IPS-11a (cell line): ENCODE data around the gene UBAC2.

Experiments
- H3K4me3 ChIP-seq: one replicate; pipeline ENCODE4 v1.5.1; 2013; ENCODE audit warnings: low read depth, low read length, control low read depth

UBAC2 gene

GRCh38 chr13:99266827-99267226, 66.2 kb downstream of the UBAC2 start:
- no peak overlapping the region for H3K4me3 ChIP-seq

- no peak overlapping the region for H3K4me3 ChIP-seq
These were observed 67.3 kb downstream of the UBAC2 start for GRCh38 chr13:99267927-99268326.

DNA sequence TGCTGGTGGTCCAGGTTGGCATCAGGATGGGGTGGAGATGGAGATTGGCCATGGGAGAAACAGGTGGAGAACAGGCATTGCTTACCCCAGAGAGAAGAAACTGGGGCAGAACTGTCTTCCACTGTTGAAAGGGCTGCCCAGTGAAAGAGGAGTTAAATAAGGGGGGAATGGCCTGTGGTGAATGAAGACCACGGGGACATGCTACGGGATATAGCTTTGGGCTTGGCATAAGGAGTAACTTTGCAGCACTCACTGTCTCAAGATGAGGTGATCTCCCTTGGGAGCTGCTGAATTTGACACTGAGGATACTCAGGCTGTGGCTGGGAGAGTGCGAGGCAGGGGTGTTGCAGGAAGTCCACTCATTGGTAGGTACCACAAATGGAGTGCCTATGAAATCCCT, 68.2 kb downstream of the UBAC2 start:
- H3K4me3 ChIP-seq = no peak overlapping the region

DNA sequence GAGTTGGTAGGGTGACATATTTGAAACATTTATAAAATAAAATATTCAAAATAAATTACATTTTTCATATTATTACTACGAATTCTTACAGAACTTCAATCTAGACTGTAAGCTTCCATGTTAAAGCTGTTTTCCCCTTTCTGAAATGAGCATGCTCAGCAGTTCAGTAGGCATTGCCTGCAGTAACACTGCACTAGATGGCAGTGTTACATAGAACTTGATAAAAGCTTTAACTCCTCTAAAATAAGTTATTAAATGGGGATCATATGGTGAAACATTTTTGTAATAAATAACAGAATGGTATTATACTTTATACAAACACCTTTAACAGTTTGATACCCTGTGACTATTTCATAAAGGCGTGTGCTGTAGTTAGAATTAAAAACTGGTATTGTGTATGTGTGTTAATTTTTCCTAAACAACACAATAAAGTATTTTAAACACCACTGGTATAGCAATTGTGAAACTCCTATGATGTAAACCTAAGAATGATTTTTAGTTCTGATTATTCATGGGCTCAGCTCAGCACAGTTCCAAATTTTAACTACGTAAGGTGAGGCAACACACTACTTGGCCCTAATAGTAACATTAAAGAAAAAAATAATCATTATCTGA, 69.1 kb downstream of the UBAC2 start:
- H3K4me3 ChIP-seq = no peak overlapping the region

- no peak overlapping the region for H3K4me3 ChIP-seq
These were observed 69.9 kb downstream of the UBAC2 start for GRCh38 chr13:99270518-99270917.

DNA sequence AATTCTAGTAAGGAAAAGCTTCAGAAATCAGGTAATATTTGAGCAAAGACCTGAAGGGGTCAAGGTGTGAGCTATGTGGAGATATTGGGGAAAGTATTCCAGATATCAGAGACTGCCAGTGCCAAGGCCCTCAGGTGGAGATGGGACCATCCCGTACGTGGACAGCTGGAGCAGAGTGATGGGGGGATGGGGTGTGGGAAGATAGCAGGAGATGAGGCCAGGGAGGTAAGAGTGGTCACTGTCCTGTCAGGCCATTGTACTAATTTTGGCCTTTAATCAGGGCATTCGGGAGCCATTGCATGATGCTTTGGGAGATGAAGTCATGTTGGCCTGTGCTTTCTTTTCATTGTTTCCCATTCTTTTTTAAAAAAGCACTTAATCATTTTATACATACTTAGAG, 70.6 kb downstream of the UBAC2 start:
- no peak overlapping the region for H3K4me3 ChIP-seq

- no peak overlapping the region for H3K4me3 ChIP-seq
These were observed 71.8 kb downstream of the UBAC2 start for GRCh38 chr13:99272481-99272880.

DNA sequence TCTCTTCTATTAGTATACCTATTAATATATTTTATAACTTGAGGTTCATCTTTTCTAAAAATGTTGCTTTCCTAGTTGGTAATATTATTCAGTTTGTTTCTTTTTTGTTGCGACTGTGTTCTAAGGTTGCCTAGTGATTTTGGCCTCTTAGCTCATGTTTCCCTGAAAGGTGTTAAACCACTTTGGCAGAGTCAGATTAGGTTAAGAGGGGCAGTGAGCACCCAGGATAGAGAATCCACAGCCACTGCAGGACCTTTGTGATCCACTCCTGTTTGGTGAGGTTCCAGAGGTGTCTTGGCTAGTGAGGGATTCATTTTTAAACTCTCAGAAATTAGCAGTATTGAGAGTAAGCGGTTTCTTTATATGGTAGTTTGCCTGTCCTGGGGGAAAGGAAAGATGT, 72.5 kb downstream of the UBAC2 start:
- H3K4me3 ChIP-seq = no peak overlapping the region

DNA sequence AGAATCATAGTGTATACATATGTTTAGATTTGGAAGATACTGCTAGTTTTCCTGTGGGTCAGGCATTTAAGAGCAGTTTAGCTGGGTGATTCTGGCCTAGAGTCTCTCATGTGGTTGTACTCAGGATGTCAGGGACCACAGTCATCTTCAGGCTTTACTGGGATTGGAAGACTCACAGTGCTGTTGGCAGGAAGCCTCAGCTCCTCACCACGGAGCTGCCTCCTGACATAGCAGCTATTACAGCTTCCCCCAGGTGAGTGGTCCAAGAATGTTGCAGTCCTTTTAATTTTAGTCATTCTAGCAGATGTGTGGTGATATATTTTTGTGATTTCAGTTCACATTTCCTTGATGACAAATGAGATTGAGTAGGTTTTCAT, 74.4 kb downstream of the UBAC2 start:
- no peak overlapping the region for H3K4me3 ChIP-seq

- no peak overlapping the region for H3K4me3 ChIP-seq
These were observed 76.1 kb downstream of the UBAC2 start for GRCh38 chr13:99276706-99277105.

GRCh38 chr13:99277629-99278028, 77.0 kb downstream of the UBAC2 start:
- H3K4me3 ChIP-seq = no peak overlapping the region

DNA sequence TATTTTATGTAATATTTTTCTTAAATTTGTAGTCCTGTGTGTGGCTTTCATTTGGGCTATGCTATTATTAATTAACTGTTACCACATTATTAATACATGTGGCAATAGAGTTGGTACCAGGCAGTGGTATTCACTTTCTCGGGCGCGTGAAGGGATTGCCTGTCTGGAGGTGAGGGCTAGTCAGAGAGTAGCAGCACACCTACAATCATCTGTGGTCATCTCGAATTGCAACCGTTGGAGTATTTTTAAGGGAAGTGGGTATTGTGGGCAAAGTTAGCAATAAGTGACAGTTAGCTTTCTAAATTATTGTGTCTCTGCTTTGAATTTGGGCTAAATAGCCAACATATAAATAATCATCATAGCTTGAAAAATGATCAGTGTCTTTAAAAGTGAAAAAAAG, 77.5 kb downstream of the UBAC2 start:
- H3K4me3 ChIP-seq = no peak overlapping the region

DNA sequence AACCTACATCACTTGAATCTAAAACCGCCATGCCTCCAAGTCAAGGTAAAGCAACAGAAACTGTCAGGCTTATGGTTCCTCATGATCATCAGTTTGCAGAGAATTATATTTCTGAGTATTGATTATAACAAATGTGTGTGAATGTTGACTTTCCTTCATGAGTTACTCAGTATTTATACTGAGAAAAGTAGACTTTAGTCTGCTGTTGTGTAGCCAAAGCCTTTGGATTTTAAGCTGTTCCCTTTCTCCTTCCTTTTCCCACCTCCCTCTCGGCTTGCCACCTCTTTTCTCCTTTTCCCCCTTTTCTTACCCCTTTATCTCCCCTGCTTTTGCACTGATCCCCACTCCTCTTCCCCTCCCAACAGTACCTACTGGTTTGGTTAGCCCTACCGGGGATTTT, 78.2 kb downstream of the UBAC2 start:
- H3K4me3 ChIP-seq = no peak overlapping the region

- H3K4me3 ChIP-seq = no peak overlapping the region
These were observed 79.0 kb downstream of the UBAC2 start for GRCh38 chr13:99279637-99280036.

GRCh38 chr13:99280166-99280565, 79.5 kb downstream of the UBAC2 start:
- H3K4me3 ChIP-seq = no peak overlapping the region

DNA sequence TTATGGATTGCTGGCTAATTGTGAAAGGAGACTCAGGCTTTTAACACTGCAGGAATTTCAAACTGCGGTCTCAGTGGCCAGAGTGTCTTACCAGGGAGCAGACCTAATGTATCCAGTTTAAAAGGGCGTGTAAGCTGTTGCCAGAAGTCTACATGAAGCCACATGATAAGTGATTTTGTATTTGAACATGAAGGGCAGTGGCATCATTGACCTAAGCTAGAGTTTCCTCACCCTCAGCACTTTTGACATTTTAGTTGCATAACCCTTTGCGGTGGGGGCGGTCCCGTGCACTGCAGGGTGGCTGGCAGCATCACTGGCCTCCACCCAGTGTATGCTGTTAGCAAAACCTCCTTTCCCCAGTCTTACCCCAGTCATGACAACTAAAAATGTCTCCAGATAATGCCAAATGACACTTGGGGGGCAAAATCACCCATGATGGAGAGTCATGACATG, 81.2 kb downstream of the UBAC2 start:
- H3K4me3 ChIP-seq = no peak overlapping the region

DNA sequence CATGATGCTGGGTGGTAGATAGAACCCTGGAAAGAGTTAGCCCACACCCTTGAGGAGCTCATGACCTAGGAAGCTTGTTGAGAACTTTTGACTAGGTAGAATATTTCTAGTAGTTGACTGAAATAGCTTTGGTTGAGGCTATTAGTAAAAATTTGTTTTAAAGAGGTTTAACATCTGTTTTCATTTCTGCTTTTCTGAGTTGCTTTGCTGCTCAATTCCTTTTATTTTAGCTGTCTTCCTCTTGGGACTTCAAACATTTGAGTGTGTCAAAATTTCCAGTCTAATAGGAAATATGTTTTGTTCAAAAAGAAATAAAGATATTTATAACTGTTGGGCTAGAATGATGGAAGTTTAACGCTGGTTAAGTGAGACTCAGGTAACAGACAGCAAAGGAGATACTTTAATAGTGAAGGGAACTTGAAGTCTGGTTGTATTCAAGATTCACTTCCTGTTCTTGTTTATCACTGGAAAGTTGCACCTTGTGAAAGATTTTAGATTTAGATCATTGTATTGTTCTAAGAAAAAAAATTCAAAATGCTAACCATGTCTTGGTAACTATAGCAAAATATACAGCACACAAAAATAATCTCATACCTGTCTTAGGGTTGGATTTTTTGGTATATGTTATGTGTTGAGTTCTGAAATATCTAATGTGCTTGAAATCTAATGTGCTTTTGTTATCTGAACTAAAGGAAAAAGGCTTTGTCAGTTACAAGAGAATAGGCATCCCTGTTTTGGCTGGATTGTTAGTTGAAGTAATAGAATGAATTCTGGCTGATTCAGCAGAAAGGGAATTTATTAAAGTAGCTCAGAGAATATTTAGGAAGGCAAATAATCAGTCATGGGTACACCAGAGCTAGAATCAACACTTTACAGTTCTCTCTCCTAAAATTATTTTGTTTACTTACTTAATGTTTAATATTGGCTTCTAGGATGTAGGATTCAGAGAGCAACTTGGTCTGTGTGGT, 81.9 kb downstream of the UBAC2 start:
- H3K4me3 ChIP-seq = no peak overlapping the region

- H3K4me3 ChIP-seq = no peak overlapping the region
These were observed 85.0 kb downstream of the UBAC2 start for GRCh38 chr13:99285432-99286182.

DNA sequence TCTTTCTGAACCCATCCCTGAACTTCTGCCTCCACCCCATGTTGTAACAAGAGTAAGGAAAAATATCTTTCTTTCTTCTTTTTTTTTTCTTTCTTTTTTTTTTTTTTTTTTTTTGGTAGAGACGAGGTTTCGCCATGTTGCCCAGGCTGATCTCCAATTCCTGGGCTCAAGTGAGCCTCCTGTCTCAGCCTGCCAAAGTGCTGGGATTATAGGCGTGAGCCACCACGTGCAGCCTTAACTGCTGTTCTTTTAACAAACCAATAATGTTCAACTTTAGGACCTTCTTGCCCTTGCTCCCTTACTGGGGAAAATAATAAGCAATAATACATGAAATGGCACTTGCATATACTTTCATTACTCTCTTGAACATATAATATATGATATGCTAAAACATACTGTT, 86.9 kb downstream of the UBAC2 start:
- H3K4me3 ChIP-seq = no peak overlapping the region

- H3K4me3 ChIP-seq = no peak overlapping the region
These were observed 87.4 kb downstream of the UBAC2 start for GRCh38 chr13:99288089-99288488.

- no peak overlapping the region for H3K4me3 ChIP-seq
These were observed 88.6 kb downstream of the UBAC2 start for GRCh38 chr13:99289271-99289670.
